Kidney (tissue), 22 donors: Measurements from ENCODE around the gene BPIFA2. TPM values are rescaled to one million over a fixed set of nuclear protein-coding genes. Genes with fewer than 3 reads are reported as not detected.
"Not testable (repeated sequence)": the region's sequence is repeated elsewhere in the genome, so short reads cannot be mapped to it uniquely, and the experiment has no call there.

ENCODE experiments used
- DNase-seq, 5 donors: peaks; one replicate each; pipeline ENCODE4 v3.0.0-alpha.2; 2013 to 2020
- FAIRE-seq: peaks from 2 replicates; lab custom pipeline; 2012; peaks lifted over from hg19 to GRCh38; lab: Jason Lieb, UNC
- H3K27ac ChIP-seq, 2 donors: one replicate each; pipeline ENCODE4 v1.7.0; 2013; ENCODE audit warnings: low read depth in 2 of 2, low read length in 2 of 2, inconsistent platforms in 1 of 2
- H3K27me3 ChIP-seq: one replicate; pipeline ENCODE4 v1.7.1; 2013; ENCODE audit warnings: low read length, inconsistent platforms; ENCODE audit not compliant: control insufficient read depth, insufficient read depth
- H3K36me3 ChIP-seq, 3 donors: one replicate each; pipeline versions ENCODE4 v1.7.0 to v1.7.1; 2013; ENCODE audit warnings: low read length in 3 of 3, control low read depth in 1 of 3, inconsistent platforms in 1 of 3; ENCODE audit not compliant: insufficient read depth in 3 of 3, control insufficient read depth in 2 of 3
- H3K4me1 ChIP-seq, 3 donors: one replicate each; pipeline versions ENCODE4 v1.7.0 to v1.7.1; 2013; ENCODE audit warnings: low read length in 3 of 3, inconsistent platforms in 1 of 3, low read depth in 1 of 3; ENCODE audit not compliant: control insufficient read depth in 2 of 3, insufficient read depth in 2 of 3
- H3K4me3 ChIP-seq, 3 donors: one replicate each; pipeline versions ENCODE4 v1.7.0 to v1.8.1; 2013; ENCODE audit warnings: low read length in 3 of 3, control low read depth in 1 of 3, inconsistent platforms in 1 of 3
- H3K9ac ChIP-seq, 3 donors: one replicate each; pipeline versions ENCODE4 v1.7.0 to v1.7.1; 2013; ENCODE audit warnings: low read length in 3 of 3, control low read depth in 1 of 3, inconsistent platforms in 1 of 3
- H3K9me3 ChIP-seq, 3 donors: one replicate each; pipeline versions ENCODE4 v1.7.0 to v1.7.1; 2013; ENCODE audit warnings: low read length in 3 of 3, control low read depth in 1 of 3, inconsistent platforms in 1 of 3; ENCODE audit not compliant: control insufficient read depth in 2 of 3, insufficient read depth in 1 of 3
- CTCF ChIP-seq: IDR thresholded peaks from 3 replicates; pipeline ENCODE4 v1.5.1; 2012; ENCODE audit warnings: mild to moderate bottlenecking, moderate library complexity, borderline replicate concordance; ENCODE audit not compliant: insufficient read depth; ENCODE audit errors: extremely low read depth
- intact Hi-C: fragments of 100-400 bp; cut with DNase I; formaldehyde crosslinking; loops from one replicate; pipeline ENCODE4 v1.11.1; 2022
- long read RNA-seq, 10 donors: library from polyadenylated mRNA in 1 of 10; unstranded in 1 of 10; transcript quantifications; one replicate each; pipeline ENCODE4 v2.0.0 and lab custom pipeline, GENCODE V29; 2021 to 2026
- polyA plus RNA-seq: library from polyadenylated mRNA; stranded (reverse); fragments of 350-450 nt; fragmentation: Illumina TruSeq; extraction: RNeasy Lipid Tissue Mini Kit (QIAGEN cat#74804); gene quantifications from one replicate; pipeline ENCODE4 v1.2.3, GENCODE V29; 2014; ENCODE audit warnings: low read depth, low replicate concordance; ENCODE audit not compliant: insufficient read depth
- total RNA-seq: library from RNA; stranded (reverse); fragmentation: NEBNext Ultra II Directional; extraction: Animal tissue kit (Norgen Biotek cat#: 25700); gene quantifications from one replicate; pipeline ENCODE4 v1.2.1, GENCODE V29; 2021
- donor health status: control.
- donor health status: control.
- donor health status: control.
- donor health status: control.
- donor health status: control.
- donor health status: DM: yes; HTN: yes; CAD: no.
- donor health status: Normal renal cell carcinoma (clear cell type).

BPIFA2 gene
- total RNA-seq (not detected), polyA plus RNA-seq (0.54 TPM)
- long read RNA-seq, donor 1, result 0 reads
- long read RNA-seq, donor 2, result 0 reads
- long read RNA-seq, donor 3, result 0 reads
- long read RNA-seq, donor 4, result 0 reads
- long read RNA-seq, donor 5, result 0 reads
- long read RNA-seq, donor 6, result 0 reads
- long read RNA-seq, donor 7, result 0 reads
- long read RNA-seq, donor 8, result 0 reads
- long read RNA-seq, donor 9, result 0 reads
- long read RNA-seq, donor 10, result 0 reads

DNA sequence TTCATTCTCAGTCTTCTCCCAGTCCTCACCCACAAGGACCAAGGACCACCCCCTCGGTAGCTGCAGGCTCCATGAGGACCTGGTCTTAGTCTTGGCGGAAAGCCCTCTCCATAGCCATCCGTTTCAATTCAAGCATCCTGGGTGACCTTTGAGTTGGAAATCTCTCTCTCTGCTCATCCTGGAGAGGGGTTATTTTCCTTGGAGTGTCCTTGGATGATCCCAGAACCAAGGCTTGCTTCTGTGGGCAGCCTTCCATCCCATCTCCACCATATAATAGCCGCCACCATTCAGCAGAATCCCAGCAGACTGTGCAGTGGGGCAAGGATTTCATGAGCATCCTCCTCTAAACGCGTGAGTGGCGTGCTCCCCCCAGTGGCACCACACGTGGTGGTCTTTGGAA, at the start of gene BPIFA2:
TSS of gene BPIFA2 (plus strand) at position 301 of the 400 bp plus-strand sequence. CDS start 987 bp downstream, outside the sequence.
- Histone ChIP-seq H3K4me3 (no peak within 1 kb of the TSS), H3K9ac (no peak within 1 kb of the TSS), H3K9me3 (peaks cover 0 to 10% (median 0%) of the 10 kb centered on the region in 3 donors), H3K27me3 (no peaks in the 10 kb centered on the region), H3K4me1 (no peaks in the 10 kb centered on the region), H3K27ac (no peak within 1 kb of the TSS), H3K36me3 (no peaks in the 10 kb centered on the region)
- TF ChIP-seq CTCF, result no peak
- FAIRE-seq, result no peak
- no peak for DNase-seq
- intact Hi-C loops, result no loop called here

DNA sequence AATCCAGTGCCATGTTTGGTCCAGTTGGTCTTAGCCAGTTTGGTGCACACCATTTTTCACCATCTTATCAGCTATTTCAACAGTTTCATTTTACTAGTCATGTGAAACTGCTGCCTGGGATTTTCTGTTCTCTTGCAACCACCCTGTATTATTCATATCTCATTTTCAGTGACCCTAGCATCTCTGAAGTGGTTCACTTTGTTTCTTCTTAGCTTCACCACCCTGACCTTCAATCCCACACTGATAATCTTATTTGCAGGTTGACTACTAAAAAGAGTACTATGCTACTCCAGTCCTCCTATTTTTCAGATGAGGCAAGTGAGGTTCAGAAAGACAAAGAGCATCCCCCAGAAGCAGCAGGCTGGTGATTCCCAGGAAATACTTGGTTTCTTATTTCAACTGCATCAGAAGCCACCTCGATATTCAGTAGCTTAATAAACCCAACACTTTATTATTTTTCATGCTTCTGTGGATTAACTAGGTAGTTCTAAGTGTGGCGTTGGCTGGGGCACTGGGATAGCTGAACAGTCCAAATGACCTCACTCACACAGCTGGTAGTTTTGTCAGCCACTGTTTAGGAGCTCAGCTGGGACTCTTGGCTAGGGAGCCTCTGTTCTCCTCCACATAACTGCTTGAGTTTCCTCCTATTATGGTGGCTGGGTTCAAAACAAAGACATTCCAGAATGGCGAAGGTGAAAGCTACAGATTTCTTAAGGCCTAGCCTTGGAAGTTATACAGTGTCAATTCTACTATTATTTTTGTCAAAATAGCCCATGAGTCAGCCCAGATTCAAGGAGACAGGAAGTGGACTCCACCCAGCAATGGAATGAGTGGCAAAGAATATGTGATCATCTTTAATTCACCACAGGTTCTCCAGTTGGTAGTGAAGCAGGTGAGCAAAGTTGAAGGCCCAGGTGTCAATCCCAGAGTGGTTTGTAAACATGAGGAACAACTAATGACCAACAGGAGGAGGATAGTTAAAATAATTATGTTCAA, 47.9 kb upstream of the BPIFA2 start:
- H3K36me3 ChIP-seq, result no peaks in the 10 kb centered on the region
- no peaks in the 10 kb centered on the region for H3K9me3 ChIP-seq
- intact Hi-C loops, result no loop called here
- H3K9ac ChIP-seq, result no peak overlapping the region
- no peaks in the 10 kb centered on the region for H3K4me1 ChIP-seq
- no peak for DNase-seq
- FAIRE-seq, result no peak
- no peak for TF ChIP-seq CTCF
- no peak overlapping the region for H3K27ac ChIP-seq
- H3K4me3 ChIP-seq, result no peak overlapping the region
- no peaks in the 10 kb centered on the region for H3K27me3 ChIP-seq

DNA sequence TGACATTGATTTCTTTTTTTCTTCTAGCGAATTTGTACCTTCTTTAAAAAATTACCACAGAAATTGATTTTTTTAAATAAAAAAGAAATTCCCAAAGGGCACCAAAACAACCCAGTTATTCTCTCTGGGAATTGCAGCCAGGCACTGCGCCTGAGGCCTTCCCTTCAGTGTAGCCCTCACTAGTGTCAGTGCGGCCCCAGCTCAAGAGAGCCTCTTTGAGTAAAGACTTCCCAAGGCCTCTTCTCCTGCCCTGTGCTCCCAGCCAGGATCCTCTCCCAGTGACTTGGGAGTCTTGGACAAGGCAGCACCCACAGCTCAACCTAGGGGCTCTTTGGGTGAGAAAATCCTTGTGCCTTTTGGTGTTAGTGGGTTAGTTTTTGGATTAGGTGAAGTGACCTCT, 47.0 kb upstream of the BPIFA2 start:
- no peak overlapping the region for H3K9ac ChIP-seq
- TF ChIP-seq CTCF, result no peak
- H3K4me3 ChIP-seq, result no peak overlapping the region
- DNase-seq (no peak), FAIRE-seq (no peak)
- H3K27me3 ChIP-seq, result no peaks in the 10 kb centered on the region
- H3K27ac ChIP-seq, result no peak overlapping the region
- H3K36me3 ChIP-seq, result no peaks in the 10 kb centered on the region
- no peaks in the 10 kb centered on the region for H3K4me1 ChIP-seq
- H3K9me3 ChIP-seq, result no peaks in the 10 kb centered on the region
- intact Hi-C loops, result no loop called here

- FAIRE-seq, H3K4me1 ChIP-seq, H3K36me3 ChIP-seq, H3K27me3 ChIP-seq, DNase-seq, H3K9ac ChIP-seq, H3K9me3 ChIP-seq, intact Hi-C loops, H3K27ac ChIP-seq, H3K4me3 ChIP-seq: not testable (repeated sequence)
Observed at GRCh38 chr20:33122297-33122696, 45.7 kb upstream of the BPIFA2 start.
